GM10266 (cell line): ENCODE results near the gene JMJD1C.

Experiments used
- DNase-seq: peaks from one replicate; pipeline ENCODE4 v3.0.0; 2012; ENCODE audit errors: extremely low spot score
- TF ChIP-seq, protein P1 (sequence below): IDR thresholded peaks from 2 replicates; pipeline ENCODE4 v1.5.1; 2012; ENCODE audit warnings: mild to moderate bottlenecking, low read depth; ENCODE audit not compliant: control insufficient read depth, insufficient read depth; ENCODE audit errors: missing control alignments

JMJD1C gene

GRCh38 chr10:63214571-63214970, 251.2 kb downstream of the JMJD1C start:
- DNase-seq = no peak
- TF ChIP-seq, protein P1, sequence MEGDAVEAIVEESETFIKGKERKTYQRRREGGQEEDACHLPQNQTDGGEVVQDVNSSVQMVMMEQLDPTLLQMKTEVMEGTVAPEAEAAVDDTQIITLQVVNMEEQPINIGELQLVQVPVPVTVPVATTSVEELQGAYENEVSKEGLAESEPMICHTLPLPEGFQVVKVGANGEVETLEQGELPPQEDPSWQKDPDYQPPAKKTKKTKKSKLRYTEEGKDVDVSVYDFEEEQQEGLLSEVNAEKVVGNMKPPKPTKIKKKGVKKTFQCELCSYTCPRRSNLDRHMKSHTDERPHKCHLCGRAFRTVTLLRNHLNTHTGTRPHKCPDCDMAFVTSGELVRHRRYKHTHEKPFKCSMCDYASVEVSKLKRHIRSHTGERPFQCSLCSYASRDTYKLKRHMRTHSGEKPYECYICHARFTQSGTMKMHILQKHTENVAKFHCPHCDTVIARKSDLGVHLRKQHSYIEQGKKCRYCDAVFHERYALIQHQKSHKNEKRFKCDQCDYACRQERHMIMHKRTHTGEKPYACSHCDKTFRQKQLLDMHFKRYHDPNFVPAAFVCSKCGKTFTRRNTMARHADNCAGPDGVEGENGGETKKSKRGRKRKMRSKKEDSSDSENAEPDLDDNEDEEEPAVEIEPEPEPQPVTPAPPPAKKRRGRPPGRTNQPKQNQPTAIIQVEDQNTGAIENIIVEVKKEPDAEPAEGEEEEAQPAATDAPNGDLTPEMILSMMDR = no peak

- TF ChIP-seq, protein P1 = no peak
- DNase-seq = no peak
Measured at GRCh38 chr10:63213489-63213888, 252.3 kb downstream of the JMJD1C start.

GRCh38 chr10:63210611-63211196, 255.1 kb downstream of the JMJD1C start:
- no peak for DNase-seq
- TF ChIP-seq, protein P1 = no peak

DNA sequence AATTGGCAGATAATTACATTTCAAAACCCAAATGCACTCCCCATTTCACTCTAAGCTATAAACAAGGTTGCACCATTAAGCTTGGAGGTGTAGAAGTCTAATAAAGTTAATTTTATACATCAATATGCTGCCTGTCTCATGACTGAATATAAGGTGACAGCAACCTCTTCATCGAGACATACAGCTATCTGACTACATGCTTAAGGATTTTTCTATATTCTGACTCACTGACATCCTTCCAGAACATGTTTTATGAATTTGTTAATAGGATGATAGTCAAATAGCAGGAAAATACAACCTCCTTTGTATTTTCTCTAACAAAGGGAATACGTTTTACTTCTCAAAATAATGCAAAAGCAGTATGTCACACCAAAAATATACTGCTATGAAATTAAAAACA, 256.1 kb downstream of the JMJD1C start:
- TF ChIP-seq, protein P1 = no peak
- DNase-seq = no peak

DNA sequence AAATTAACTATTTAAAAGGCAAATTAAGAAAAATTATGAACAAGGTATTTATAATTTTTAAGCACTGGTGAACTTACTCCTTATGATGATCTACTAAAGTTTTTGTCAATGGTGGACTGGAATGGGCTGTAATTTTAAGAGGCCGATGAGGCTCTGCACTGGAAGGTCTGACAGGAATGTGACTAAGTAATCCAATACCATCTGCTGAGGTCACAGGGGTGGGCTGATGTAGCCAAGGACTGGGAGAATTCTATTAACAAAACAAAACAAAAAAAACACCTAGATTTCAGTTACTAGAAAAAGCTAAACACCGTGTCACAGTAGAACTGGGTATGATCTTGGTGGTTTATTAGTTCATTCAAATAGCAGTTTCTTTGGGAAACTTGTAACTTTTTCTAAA, 256.8 kb downstream of the JMJD1C start:
- TF ChIP-seq, protein P1 = no peak
- no peak for DNase-seq

DNA sequence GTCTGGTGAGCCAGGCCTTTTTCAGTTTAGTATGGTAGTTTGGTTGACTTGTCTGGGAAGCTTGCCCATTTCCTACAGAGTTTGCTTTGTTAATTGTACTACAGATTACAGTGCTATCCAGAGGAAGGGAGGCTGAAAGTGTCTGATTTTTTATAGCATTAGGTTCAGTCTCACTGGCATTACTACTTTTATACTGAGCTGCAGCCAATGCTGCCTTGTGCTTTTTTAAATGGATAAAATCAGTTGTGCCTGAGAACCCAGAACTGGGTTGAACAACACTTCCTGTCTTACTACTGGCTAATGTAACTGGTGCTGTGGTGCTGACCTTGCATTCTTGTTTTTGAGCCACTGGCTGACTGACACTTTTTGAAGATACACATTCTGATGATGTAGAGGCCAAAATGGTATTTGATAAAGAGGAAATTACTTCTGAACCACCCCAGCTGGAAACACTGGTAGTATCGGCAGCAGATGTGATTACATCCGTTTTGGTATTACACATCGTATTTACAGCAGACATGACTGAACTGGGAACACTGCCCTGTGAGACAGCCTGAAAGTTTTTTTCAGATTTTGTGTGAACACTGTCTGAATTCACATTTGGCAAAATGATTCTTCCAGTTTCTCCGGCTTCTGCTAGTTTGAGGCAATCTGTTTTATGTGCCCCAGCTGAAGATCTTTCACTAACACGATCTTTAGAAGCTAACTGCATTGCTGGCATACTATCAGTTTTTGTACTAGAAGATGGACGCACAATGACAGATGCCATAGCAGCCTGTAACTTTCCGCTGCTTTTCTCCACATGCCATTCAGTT, 258.6 kb downstream of the JMJD1C start:
- no peak for DNase-seq
- TF ChIP-seq, protein P1 = no peak

DNA sequence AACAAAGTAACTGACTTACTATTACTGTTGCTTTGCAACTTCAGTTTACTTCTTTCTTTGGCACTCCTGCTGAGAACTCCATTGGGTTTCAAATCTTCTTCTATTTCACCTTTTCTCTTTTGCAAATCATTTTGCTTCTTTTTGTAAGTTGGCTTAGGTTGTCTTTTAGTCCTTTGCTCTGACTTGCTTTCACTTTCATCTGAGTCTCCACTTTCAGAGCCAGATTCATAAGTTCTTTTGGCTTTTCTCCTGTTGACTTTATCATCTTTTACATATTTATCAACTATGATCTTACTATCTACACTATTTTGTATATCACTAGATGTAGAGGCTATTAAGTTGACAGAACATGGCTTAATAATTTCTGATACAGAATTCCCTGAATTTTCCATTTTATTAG, 259.2 kb downstream of the JMJD1C start:
- TF ChIP-seq, protein P1 = no peak
- DNase-seq = no peak
